Fibroblast of lung (primary cell): ENCODE measurements around the gene CABLES1.

Experiments
- CTCF ChIP-seq, 2 donors: IDR thresholded peaks in 1 of 2; conservative IDR thresholded peaks in 1 of 2; 1 replicate in 1 of 2; 2 replicates in 1 of 2; pipeline ENCODE4 v1.5.1; 2011 to 2012; ENCODE audit warnings: low read length in 2 of 2, control low read depth in 1 of 2, inconsistent platforms in 1 of 2, low read depth in 1 of 2, mild to moderate bottlenecking in 1 of 2
- EZH2 ChIP-seq: IDR thresholded peaks from 2 replicates; pipeline ENCODE4 v1.5.1; 2012; ENCODE audit warnings: low read length, control low read depth, mild to moderate bottlenecking; ENCODE audit errors: missing control alignments

- TF ChIP-seq EZH2 (no peak), CTCF (conservative IDR thresholded peaks at IDR 0.05 in 1 of 2, IDR thresholded peaks at IDR 0.05 in 1 of 2; ENCODE audit: low read depth in 1 of 2, low read length in 2 of 2) (no peak)
Measured at GRCh38 chr18:23301972-23302371, 166.7 kb downstream of the CABLES1 start.
